T-helper 9 cell (primary cell): ENCODE data around the gene TFF3.

Experiments
- DNase-seq: peaks from one replicate; pipeline ENCODE4 v3.0.0-alpha.2; 2020

TFF3 gene

GRCh38 chr21:42264245-42265195 is 50.7 kb downstream of the TFF3 start:
- no peak for DNase-seq

- DNase-seq = no peak
Observed at GRCh38 chr21:42263591-42264131, 51.5 kb downstream of the TFF3 start.

GRCh38 chr21:42262831-42263231 is 52.4 kb downstream of the TFF3 start:
- no peak for DNase-seq

- DNase-seq = no peak
Observed at GRCh38 chr21:42261829-42262200, 53.4 kb downstream of the TFF3 start.
